Aorta (tissue), 5 donors: ENCODE results near the gene ETFB. TPM values are rescaled to one million over a fixed set of nuclear protein-coding genes. Genes with fewer than 3 reads are reported as not detected.

Source experiments
- ATAC-seq: fragments of 200-7000 bp; cut with Tn5 transposase; one replicate; pipeline ENCODE4 v1.9.1; 2022; ENCODE audit warnings: moderate library complexity; ENCODE audit not compliant: low FRiP score
- DNase-seq, 2 donors: peaks; one replicate each; pipeline ENCODE4 v3.0.0-alpha.2; 2020
- H3K27ac ChIP-seq, 2 donors: one replicate each; pipeline ENCODE4 v1.5.1; 2013; ENCODE audit warnings: low read length in 2 of 2, mild to moderate bottlenecking in 2 of 2, moderate library complexity in 2 of 2, control low read depth in 1 of 2, inconsistent platforms in 1 of 2, low read depth in 1 of 2
- H3K27me3 ChIP-seq, 2 donors: one replicate each; pipeline ENCODE4 v1.6.1; 2013; ENCODE audit warnings: control low read depth in 1 of 2, low read length in 1 of 2, mild to moderate bottlenecking in 1 of 2, moderate library complexity in 1 of 2; ENCODE audit not compliant: insufficient read depth in 2 of 2, control insufficient read depth in 1 of 2
- H3K36me3 ChIP-seq, 2 donors: one replicate each; pipeline ENCODE4 v1.6.1; 2013; ENCODE audit warnings: control low read depth in 1 of 2, low read length in 1 of 2, mild to moderate bottlenecking in 1 of 2; ENCODE audit not compliant: insufficient read depth in 2 of 2, control insufficient read depth in 1 of 2
- H3K4me1 ChIP-seq, 2 donors: one replicate each; pipeline ENCODE4 v1.6.1; 2013; ENCODE audit warnings: low read length in 2 of 2, control low read depth in 1 of 2, mild to moderate bottlenecking in 1 of 2, moderate library complexity in 1 of 2; ENCODE audit not compliant: insufficient read depth in 2 of 2, control insufficient read depth in 1 of 2
- H3K4me3 ChIP-seq, 2 donors: one replicate each; pipeline ENCODE4 v1.5.1; 2013; ENCODE audit warnings: low read length in 2 of 2, control low read depth in 1 of 2, mild to moderate bottlenecking in 1 of 2
- H3K9me3 ChIP-seq: one replicate; pipeline ENCODE4 v1.6.1; 2013; ENCODE audit warnings: mild to moderate bottlenecking, low read length; ENCODE audit not compliant: control insufficient read depth
- WGBS, 2 donors: extraction: QIAGEN DNeasy Blood & Tissue Kit; methylation state at CpG; one replicate each; pipeline ENCODE4 v1.1.7; 2013; 5-methylcytosine and 5-hydroxymethylcytosine counted together
- intact Hi-C, 2 donors: fragments of 100-400 bp; cut with DNase I; formaldehyde crosslinking; loops; one replicate each; pipeline versions ENCODE4 v1.14.2 to v1.15.0; 2022
- polyA plus RNA-seq, 2 donors: library from polyadenylated mRNA; stranded (reverse); fragments of 200-250 nt; gene quantifications; one replicate each; pipeline ENCODE4 v1.2.3, GENCODE V29; 2013
- total RNA-seq, 2 donors: library from RNA; stranded (reverse); fragmentation: NEBNext Ultra II Directional; extraction: Animal tissue kit (Norgen Biotek cat#: 25700); gene quantifications; one replicate each; pipeline ENCODE4 v1.2.1, GENCODE V29; 2021
- donor health status: healthy with polysubstance abuse.
- donor health status: Bipolar disorder and iron deficiency.
- donor health status: DM: no; HTN: no; CAD: no.
- donor health status: DM: no; HTN: no; CAD: no.
- donor health status: DM: yes; HTN: yes; CAD: no.

The ETFB gene
- total and polyA plus RNA-seq, 4 donors: 41.5 to 110 (median 73.4) TPM

DNA sequence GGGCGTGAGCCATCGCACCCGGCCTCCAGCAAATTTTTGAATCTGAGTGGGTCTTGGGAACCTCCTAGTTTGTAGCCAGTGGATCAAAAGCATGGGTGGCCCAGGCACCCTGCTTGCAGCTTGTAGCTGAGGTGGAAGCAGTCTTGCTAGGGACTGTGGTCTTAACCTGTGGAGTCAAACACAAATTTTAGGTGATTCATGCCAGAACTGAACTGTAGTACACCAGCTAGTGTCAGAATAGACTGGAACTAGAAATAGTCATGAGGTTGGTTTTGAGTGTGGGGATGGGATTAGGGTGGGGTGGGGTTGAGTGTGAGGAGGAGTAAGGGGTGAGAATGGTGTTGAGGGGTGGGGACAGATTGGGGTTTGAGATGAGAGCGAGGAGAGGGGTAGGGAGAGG is 15.8 kb upstream of the ETFB start:
- no peak for ATAC-seq

DNA sequence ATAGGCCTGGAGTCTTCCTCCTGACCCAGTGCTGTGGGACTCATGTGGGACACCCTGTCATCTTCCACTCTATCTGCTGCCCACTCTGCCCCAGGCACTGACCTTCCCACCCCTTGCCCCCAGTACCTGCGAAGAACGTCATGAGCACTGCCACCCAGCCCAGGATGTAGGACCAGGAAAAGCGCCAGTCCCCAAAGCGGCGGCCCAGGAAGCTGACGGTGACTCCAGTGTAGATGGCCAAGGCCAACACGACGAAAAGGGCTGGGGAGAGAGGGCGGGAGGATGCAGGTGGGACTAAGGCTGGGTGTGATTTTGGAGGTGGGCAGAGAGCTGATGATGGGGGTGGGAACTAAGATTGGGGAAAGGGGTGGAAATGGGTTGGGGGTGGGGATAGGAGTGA is 14.2 kb upstream of the ETFB start:
- ATAC-seq (no peak), DNase-seq (peak in 1 of 2 donors; percentile 61)
- 89 to 94% methylated on average over 9 of the region's 9 CpGs for WGBS, 2 donors
- Histone ChIP-seq H3K36me3 (no peaks in the 10 kb centered on the region), H3K4me1 (no peaks in the 10 kb centered on the region), H3K27me3 (no peaks in the 10 kb centered on the region), H3K27ac (no peak overlapping the region), H3K9me3 (peaks cover 2% of the 10 kb centered on the region), H3K4me3 (no peak overlapping the region)
- intact Hi-C loops: no loop called here

More for the DNA sequence above, 15.8 kb upstream of the ETFB start:
- 92 to 94% methylated on average over 4 of the region's 4 CpGs for WGBS, 2 donors
- H3K27me3 ChIP-seq: no peaks in the 10 kb centered on the region
- no peak overlapping the region for H3K4me3 ChIP-seq
- no peak overlapping the region for H3K27ac ChIP-seq
- DNase-seq: no peak
- H3K36me3 ChIP-seq: no peaks in the 10 kb centered on the region
- intact Hi-C loops: no loop called here
- peaks cover 2% of the 10 kb centered on the region for H3K9me3 ChIP-seq
- H3K4me1 ChIP-seq: no peaks in the 10 kb centered on the region

DNA sequence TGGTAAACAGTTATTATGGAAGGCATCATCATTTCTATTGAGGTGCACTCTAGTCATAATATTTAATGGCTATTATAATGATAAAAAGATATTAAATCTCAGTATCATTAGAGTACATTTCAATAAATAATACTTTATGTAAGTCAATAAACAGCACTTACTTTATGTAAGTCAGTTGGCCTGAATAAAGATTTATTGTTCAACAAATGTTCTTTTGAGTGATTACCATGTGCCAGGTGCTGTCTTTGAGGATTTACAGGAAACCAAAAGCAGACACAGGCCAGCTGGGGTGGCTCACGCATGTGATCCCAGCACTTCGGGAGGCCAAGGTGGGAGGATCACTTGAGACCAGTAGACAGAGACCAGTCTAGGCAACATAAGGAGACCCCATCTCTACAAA is 11.2 kb upstream of the ETFB start:
- no peak overlapping the region for H3K4me3 ChIP-seq
- H3K27ac ChIP-seq: no peak overlapping the region
- intact Hi-C loops: no loop called here
- no peak for ATAC-seq
- peak in 1 of 2 donors; percentile 9 for DNase-seq
- no peaks in the 10 kb centered on the region for H3K27me3 ChIP-seq
- 89 to 91% methylated on average over 2 of the region's 2 CpGs for WGBS, 2 donors
- H3K9me3 ChIP-seq: peaks cover 2% of the 10 kb centered on the region
- no peaks in the 10 kb centered on the region for H3K36me3 ChIP-seq
- H3K4me1 ChIP-seq: no peaks in the 10 kb centered on the region

DNA sequence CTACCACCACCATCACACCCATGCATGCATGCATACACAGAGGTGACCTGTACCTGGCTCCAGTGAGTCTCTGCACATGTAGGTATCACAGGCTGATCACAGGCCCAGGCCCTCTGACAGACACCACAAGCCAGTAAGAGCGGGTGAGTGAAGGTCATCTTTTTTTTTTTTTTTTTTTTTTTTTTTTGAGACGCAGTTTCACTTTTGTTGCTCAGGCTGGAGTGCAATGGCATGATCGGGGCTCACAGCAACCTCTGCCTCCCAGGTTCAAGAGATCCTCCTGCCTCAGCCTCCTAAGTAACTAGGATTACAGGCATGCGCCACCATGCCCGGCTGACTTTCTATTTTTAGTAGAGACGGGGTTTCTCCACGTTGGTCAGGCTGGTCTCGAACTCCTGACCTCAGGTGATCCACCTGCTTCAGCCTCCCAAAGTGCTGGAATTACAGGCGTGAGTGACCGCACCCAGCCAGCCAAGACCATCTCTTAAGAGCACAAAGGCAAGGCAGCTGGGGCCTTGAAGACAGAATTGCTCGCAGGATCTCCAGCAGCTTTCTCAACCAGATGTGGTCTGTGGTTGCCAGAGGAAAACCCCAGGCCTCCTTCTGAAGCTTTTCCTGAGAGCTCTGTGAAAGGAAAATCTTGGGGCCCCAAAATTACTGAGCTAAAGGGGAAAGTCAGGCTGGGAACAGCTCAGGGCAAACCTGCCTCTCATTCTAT is 9.5 kb upstream of the ETFB start:
- WGBS, 2 donors: 78 to 80% methylated on average over 11 of the region's 11 CpGs
- no peak overlapping the region for H3K27ac ChIP-seq
- no peaks in the 10 kb centered on the region for H3K36me3 ChIP-seq
- H3K9me3 ChIP-seq: no peaks in the 10 kb centered on the region
- intact Hi-C loops: no loop called here
- peak in 1 of 2 donors; percentile 37 for DNase-seq
- no peaks in the 10 kb centered on the region for H3K4me1 ChIP-seq
- no peaks in the 10 kb centered on the region for H3K27me3 ChIP-seq
- ATAC-seq: no peak
- no peak overlapping the region for H3K4me3 ChIP-seq

DNA sequence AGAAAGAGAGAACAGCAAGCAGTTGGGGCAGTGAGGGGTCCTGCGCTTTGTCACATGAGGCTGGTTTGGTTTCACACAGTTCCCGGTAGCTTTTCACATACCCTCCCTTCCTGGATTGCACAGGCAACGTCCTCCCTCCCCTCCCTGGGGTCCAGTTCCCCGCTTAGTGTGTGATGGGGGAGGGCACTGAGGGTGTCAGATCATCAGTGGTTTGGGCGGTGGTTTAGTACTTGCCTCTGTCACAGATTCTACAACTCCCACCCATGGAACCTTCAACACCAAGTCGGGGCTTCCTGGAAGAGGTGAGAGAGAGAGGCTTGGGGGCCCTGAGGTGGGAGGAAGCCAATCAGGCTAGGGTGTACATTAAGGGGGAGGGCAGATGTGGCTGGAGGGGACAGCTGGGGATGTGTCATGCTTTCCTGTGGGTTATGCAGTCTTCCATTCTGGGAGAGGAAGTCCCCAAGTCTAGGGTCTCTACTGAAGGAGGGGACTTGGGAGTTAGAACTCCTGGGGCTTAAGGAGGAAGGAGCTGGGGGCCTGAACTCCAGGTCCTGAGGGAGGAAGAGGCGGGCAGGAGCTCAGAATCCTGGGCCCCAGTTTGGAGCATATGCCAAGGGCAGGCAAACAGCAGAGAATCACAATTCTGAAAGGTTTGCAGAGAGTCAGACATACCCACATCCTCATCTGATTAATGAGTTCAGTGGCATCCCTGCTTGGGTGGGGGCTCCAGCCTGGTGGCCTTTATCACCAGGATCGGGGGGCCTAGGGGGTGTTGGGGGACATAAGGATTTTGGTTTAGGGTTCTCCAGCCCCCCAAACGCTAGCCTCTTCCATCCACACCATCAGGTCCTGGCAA is 6.7 kb upstream of the ETFB start, which contains the start of gene NKG7:
Gene NKG7, minus strand, starts transcription at position 6 of the 856 bp plus-strand sequence. CDS start 119 bp downstream, outside the sequence.
- 44 to 49% methylated on average over 9 of the region's 9 CpGs for WGBS, 2 donors
- DNase-seq: peak in 1 of 2 donors; percentile 32
- no peak for ATAC-seq
- Histone ChIP-seq H3K36me3 (no peaks in the 10 kb centered on the region), H3K4me3 (no peak within 1 kb of the TSS), H3K9me3 (no peaks in the 10 kb centered on the region), H3K27me3 (no peaks in the 10 kb centered on the region), H3K27ac (no peak within 1 kb of the TSS), H3K4me1 (no peaks in the 10 kb centered on the region)
- intact Hi-C loops: no loop called here

DNA sequence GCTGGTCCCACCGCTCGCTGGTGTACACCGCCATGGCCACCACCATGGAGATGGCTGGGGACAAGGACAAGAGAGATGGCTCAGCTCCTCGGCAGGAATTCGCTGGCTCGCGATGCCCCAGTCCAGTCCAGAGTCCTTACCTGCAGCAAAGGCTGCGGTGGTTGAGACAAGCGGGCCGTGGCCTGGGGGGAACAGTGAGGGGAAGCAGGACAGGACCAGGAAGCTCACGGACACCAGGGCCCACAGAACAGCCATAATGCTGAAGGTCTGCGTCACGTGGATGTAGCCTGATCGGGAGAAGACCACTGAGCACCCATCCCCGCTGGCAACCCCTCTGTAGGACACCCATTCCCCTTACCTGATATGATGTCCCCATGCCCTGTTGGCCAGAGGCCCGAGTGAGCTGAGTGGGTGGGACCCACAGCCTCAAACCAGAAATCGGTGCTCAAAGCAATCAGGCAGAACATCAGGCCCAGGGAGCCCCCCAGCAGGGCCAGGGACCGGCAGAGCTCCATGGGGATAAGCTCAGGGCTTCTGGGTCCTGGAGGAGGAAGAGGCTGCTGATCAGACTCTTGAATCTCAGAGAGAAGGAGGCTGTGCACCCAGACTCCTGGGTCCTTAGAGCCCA is 5.9 kb upstream of the ETFB start:
- Histone ChIP-seq H3K9me3 (no peaks in the 10 kb centered on the region), H3K36me3 (no peaks in the 10 kb centered on the region), H3K4me1 (no peaks in the 10 kb centered on the region), H3K27ac (no peak overlapping the region), H3K27me3 (no peaks in the 10 kb centered on the region), H3K4me3 (no peak overlapping the region)
- intact Hi-C loops: no loop called here
- 82 to 87% methylated on average over 18 of the region's 18 CpGs for WGBS, 2 donors
- DNase-seq: peak in 1 of 2 donors; percentile 73
- no peak for ATAC-seq

DNA sequence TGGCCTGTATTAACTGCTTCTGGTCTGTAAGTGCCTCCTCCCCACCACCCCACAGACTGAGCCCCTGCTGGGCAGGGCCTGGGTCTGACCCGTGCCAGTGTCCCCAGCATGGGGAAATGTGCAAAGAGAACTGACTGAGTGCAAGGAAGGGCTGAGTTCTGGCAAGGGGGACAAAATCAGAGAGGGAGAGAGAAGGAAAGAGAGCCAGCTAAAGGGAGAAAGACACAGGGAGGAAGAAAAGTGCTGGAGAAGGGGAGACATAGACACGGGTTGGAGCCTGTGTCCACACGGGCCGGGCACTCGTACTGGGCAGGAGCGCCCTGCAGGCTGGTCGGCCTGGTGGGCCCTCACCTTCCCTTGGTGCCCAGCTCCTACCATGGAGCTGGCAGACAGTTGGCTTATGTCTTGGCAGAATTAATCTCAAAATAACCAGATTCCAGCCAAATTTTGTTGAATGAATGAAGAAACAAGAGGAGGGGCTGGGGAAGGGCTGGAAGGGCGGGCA is 5.0 kb upstream of the ETFB start:
- no peak for DNase-seq
- Histone ChIP-seq H3K9me3 (no peaks in the 10 kb centered on the region), H3K4me1 (no peaks in the 10 kb centered on the region), H3K27me3 (no peaks in the 10 kb centered on the region), H3K4me3 (no peak overlapping the region), H3K36me3 (no peaks in the 10 kb centered on the region), H3K27ac (no peak overlapping the region)
- intact Hi-C loops: no loop called here
- 63 to 70% methylated on average over 8 of the region's 8 CpGs for WGBS, 2 donors
- no peak for ATAC-seq

DNA sequence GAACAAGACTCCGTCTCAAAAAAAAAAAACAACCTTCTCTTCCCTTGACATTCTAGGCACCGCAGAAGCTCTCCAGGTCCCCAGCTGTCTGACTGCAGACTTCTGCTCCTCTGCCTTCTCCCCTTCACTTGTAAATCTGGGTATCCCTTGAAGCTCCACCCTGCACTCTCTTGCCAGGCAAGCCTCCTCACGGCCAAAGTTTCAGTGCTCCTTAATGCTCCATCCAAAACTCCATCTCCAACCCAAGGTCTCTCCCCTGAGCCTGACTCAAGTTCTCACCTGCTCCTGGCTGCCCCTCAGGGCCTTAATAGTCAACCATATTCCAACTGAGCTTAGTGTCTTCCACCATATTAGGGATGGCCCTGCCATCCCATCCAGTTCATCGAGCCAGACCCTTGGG is 4.0 kb upstream of the ETFB start:
- DNase-seq (no peak), ATAC-seq (no peak)
- 67 to 74% methylated on average over 4 of the region's 4 CpGs for WGBS, 2 donors
- Histone ChIP-seq H3K36me3 (no peaks in the 10 kb centered on the region), H3K9me3 (no peaks in the 10 kb centered on the region), H3K27me3 (no peaks in the 10 kb centered on the region), H3K4me1 (no peaks in the 10 kb centered on the region), H3K4me3 (no peak overlapping the region), H3K27ac (no peak overlapping the region)
- intact Hi-C loops: no loop called here
